Endothelial cell of umbilical vein (primary cell): ENCODE measurements around the gene ADCY9. TPM values are rescaled to one million over a fixed set of nuclear protein-coding genes. Genes with fewer than 3 reads are reported as not detected.
"Not testable (repeated sequence)": the region's sequence is repeated elsewhere in the genome, so short reads cannot be mapped to it uniquely, and the experiment has no call there.

Experiments
- BruUV-seq: library from RNA; stranded (reverse); fragments of 400-500 nt; replicated peaks from 2 replicates; lab custom pipeline; 2021; lab: Mats Ljungman, UMichigan
- CTCF ChIA-PET: fragments of 300-600, 350-600 bp; sonication (Branson Sonifier 250); formaldehyde crosslinking; loops from one replicate; lab custom pipeline; 2021; ENCODE audit warnings: antibody characterized with exemption, inconsistent platforms; lab: Charles Lee
- POLR2A ChIA-PET: fragments of 300-600, 350-600 bp; sonication (Branson Sonifier 250); formaldehyde crosslinking; loops from one replicate; lab custom pipeline; 2021; ENCODE audit warnings: antibody characterized with exemption, inconsistent platforms; lab: Charles Lee
- DNase-seq: peaks from one replicate; pipeline ENCODE4 v3.0.0-alpha.2; 2011; ENCODE audit warnings: low read depth, low spot score
- FAIRE-seq: peaks from 2 replicates; lab custom pipeline; 2011; peaks lifted over from hg19 to GRCh38; lab: Jason Lieb, UNC
- H2AFZ ChIP-seq: 2 replicates; pipeline ENCODE4 v1.6.0; 2012; ENCODE audit warnings: low read depth, low read length, control low read depth, inconsistent platforms
- H3K27ac ChIP-seq: 2 replicates; pipeline ENCODE4 v1.5.1; 2011; ENCODE audit warnings: low read depth, mild to moderate bottlenecking, control low read depth, low read length, moderate library complexity; ENCODE audit not compliant: insufficient read depth
- H3K27me3 ChIP-seq, 2 experiments: 2 replicates each; pipeline versions ENCODE4 v1.6.0 to v1.6.1; 2011; ENCODE audit warnings: low read length in 2 of 2, mixed read lengths in 1 of 2; ENCODE audit not compliant: control insufficient read depth in 2 of 2, insufficient read depth in 2 of 2
- H3K36me3 ChIP-seq, 2 experiments: 2 replicates in 1 of 2; 3 replicates in 1 of 2; pipeline ENCODE4 v1.5.1; 2011; ENCODE audit warnings: low read length in 2 of 2, mild to moderate bottlenecking in 1 of 2, moderate library complexity in 1 of 2; ENCODE audit not compliant: control insufficient read depth in 2 of 2, insufficient read depth in 2 of 2; ENCODE audit errors: extremely low read depth in 1 of 2
- H3K4me1 ChIP-seq: 3 replicates; pipeline ENCODE4 v1.5.1; 2011; ENCODE audit warnings: mild to moderate bottlenecking, low read length; ENCODE audit not compliant: control insufficient read depth, insufficient read depth; ENCODE audit errors: extremely low read depth
- H3K4me2 ChIP-seq: 2 replicates; pipeline ENCODE4 v1.6.1; 2011; ENCODE audit warnings: low read length, control low read depth, mixed read lengths; ENCODE audit not compliant: insufficient read depth
- H3K4me3 ChIP-seq, 3 experiments: fragments of 200-600 bp in 1 of 3; sonication (generic), shearing (Covaris generic) in 1 of 3; replicated peaks in 1 of 3; 2 replicates each; pipeline ENCODE4 v1.5.1; 2011 to 2016; ENCODE audit warnings: control low read depth in 3 of 3, low read length in 3 of 3, mild to moderate bottlenecking in 2 of 3, inconsistent platforms in 1 of 3, low read depth in 1 of 3, moderate library complexity in 1 of 3; ENCODE audit not compliant: insufficient read depth in 1 of 3
- H3K79me2 ChIP-seq: 2 replicates; pipeline ENCODE4 v1.6.0; 2012; ENCODE audit warnings: low read length, inconsistent platforms; ENCODE audit not compliant: control insufficient read depth, insufficient read depth
- H3K9ac ChIP-seq: replicated peaks from 2 replicates; pipeline ENCODE3; 2011; ENCODE audit warnings: low read length, control low read depth; ENCODE audit not compliant: insufficient read depth; ENCODE audit errors: extremely low read depth
- H3K9me1 ChIP-seq: replicated peaks from 3 replicates; pipeline ENCODE4 v1.6.0; 2011; ENCODE audit warnings: mild to moderate bottlenecking, low read length; ENCODE audit not compliant: control insufficient read depth, insufficient read depth; ENCODE audit errors: extremely low read depth
- H3K9me3 ChIP-seq: replicated peaks from 2 replicates; pipeline ENCODE4 v1.5.1; 2012; ENCODE audit warnings: low read length, inconsistent platforms; ENCODE audit not compliant: control insufficient read depth, insufficient read depth
- H4K20me1 ChIP-seq: replicated peaks from 2 replicates; pipeline ENCODE3; 2011; ENCODE audit warnings: mild to moderate bottlenecking, low read length; ENCODE audit not compliant: control insufficient read depth, insufficient read depth; ENCODE audit errors: extremely low read depth
- EZH2 ChIP-seq: IDR thresholded peaks from 2 replicates; pipeline ENCODE4 v1.6.1; 2012; ENCODE audit warnings: borderline replicate concordance, low read depth, mild to moderate bottlenecking, moderate library complexity, low read length, inconsistent platforms; ENCODE audit not compliant: severe bottlenecking
- FOS ChIP-seq: IDR thresholded peaks from 2 replicates; pipeline ENCODE4 v1.6.1; 2011; ENCODE audit warnings: mild to moderate bottlenecking, low read length, moderate library complexity, borderline replicate concordance; ENCODE audit not compliant: insufficient read depth
- GATA2 ChIP-seq: IDR thresholded peaks from 2 replicates; pipeline ENCODE4 v1.7.0; 2011; ENCODE audit warnings: low read depth, mild to moderate bottlenecking, moderate library complexity, mixed read lengths, low read length; ENCODE audit not compliant: insufficient read length, insufficient read depth
- JUN ChIP-seq: IDR thresholded peaks from 2 replicates; pipeline ENCODE4 v1.6.1; 2011; ENCODE audit warnings: borderline replicate concordance, low read depth; ENCODE audit not compliant: insufficient read length, insufficient read depth
- MYC ChIP-seq: IDR thresholded peaks from one replicate; pipeline ENCODE4 v1.6.1; 2011; ENCODE audit warnings: mild to moderate bottlenecking, low read depth, low read length
- POLR2A ChIP-seq: IDR thresholded peaks from 2 replicates; pipeline ENCODE4 v1.6.1; 2012; ENCODE audit warnings: low read depth, mild to moderate bottlenecking, control low read depth, low read length
- POLR2AphosphoS5 ChIP-seq: IDR thresholded peaks from 2 replicates; pipeline ENCODE4 v1.6.1; 2012; ENCODE audit warnings: low read depth, mild to moderate bottlenecking, control low read depth, low read length, moderate library complexity; ENCODE audit not compliant: insufficient read depth
- dilution Hi-C: fragments of 300-500 bp; cut with MboI; formaldehyde crosslinking; loops from one replicate; pipeline ENCODE4 v1.15.0; 2019; ENCODE audit warnings: low sequenced_read_pairs; ENCODE audit not compliant: extremely low pct_ligation_motif_present
- intact Hi-C: fragments of 100-400 bp; cut with micrococcal nuclease; formaldehyde crosslinking; loops from one replicate; pipeline ENCODE4 v1.10.0; 2022
- polyA plus RNA-seq, 4 experiments: library from polyadenylated mRNA; depleted of rRNA in 3 of 4; stranded (reverse) in 3 of 4; unstranded in 1 of 4; fragments of >200 nt; gene quantifications; 2 replicates each; pipeline versions ENCODE4 v1.2.1 to v1.2.3, GENCODE V29; 2011 to 2012; ENCODE audit warnings: missing spikeins in 1 of 4
- total RNA-seq: library from RNA; stranded (reverse); gene quantifications from 2 replicates; pipeline ENCODE4 v1.2.3, GENCODE V29; 2021
- TF ChIP-seq, protein P1 (sequence below): IDR thresholded peaks from 2 replicates; pipeline ENCODE4 v1.6.1; 2011; ENCODE audit not compliant: insufficient read depth, insufficient read length
- TF ChIP-seq, protein P2 (sequence below), 2 donors: IDR thresholded peaks; 1 replicate in 1 of 2; 2 replicates in 1 of 2; pipeline ENCODE4 v1.5.1; 2011; ENCODE audit warnings: low read length in 2 of 2, mild to moderate bottlenecking in 2 of 2, moderate library complexity in 2 of 2, control low read depth in 1 of 2, inconsistent platforms in 1 of 2, low read depth in 1 of 2; ENCODE audit not compliant: insufficient read depth in 1 of 2; ENCODE audit errors: extremely low read depth in 1 of 2

ADCY9 gene
- total and polyA plus RNA-seq, 2 donors (not counting 3 experiments of a cell fraction or from before 2014, with no cell fraction given), result 6.8 to 14.0 TPM

- no TSS peak for BruUV-seq
- Histone ChIP-seq H4K20me1 (no peaks in the 10 kb centered on the region), H3K36me3 (no peaks in the 10 kb centered on the region), H3K79me2 (no peaks in the 10 kb centered on the region), H3K9me1 (no peaks in the 10 kb centered on the region), H3K4me2 (no peak overlapping the region), H3K4me3 (no peak overlapping the region), H3K27ac (no peak overlapping the region), H3K9ac (no peak overlapping the region), H2AFZ (no peak overlapping the region), H3K9me3 (no peaks in the 10 kb centered on the region), H3K27me3 (peaks cover 2% of the 10 kb centered on the region in 2 experiments), H3K4me1 (peaks cover 3% of the 10 kb centered on the region)
- FAIRE-seq (no peak), DNase-seq (no peak)
- ChIA-PET POLR2A (no interaction called here), CTCF (interaction anchor here (0.7 kb wide), 1 partner anchor 367 kb away, joined by 3 read pairs; no protein-coding TSS in a partner anchor)
- dilution Hi-C loops, result no loop called here
- TF ChIP-seq GATA2 (no peak), EZH2 (no peak), POLR2AphosphoS5 (no peak), POLR2A (no peak), MYC (no peak), JUN (no peak), FOS (no peak)
- TF ChIP-seq, protein P1, sequence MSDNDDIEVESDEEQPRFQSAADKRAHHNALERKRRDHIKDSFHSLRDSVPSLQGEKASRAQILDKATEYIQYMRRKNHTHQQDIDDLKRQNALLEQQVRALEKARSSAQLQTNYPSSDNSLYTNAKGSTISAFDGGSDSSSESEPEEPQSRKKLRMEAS, result no peak
- TF ChIP-seq, protein P2, sequence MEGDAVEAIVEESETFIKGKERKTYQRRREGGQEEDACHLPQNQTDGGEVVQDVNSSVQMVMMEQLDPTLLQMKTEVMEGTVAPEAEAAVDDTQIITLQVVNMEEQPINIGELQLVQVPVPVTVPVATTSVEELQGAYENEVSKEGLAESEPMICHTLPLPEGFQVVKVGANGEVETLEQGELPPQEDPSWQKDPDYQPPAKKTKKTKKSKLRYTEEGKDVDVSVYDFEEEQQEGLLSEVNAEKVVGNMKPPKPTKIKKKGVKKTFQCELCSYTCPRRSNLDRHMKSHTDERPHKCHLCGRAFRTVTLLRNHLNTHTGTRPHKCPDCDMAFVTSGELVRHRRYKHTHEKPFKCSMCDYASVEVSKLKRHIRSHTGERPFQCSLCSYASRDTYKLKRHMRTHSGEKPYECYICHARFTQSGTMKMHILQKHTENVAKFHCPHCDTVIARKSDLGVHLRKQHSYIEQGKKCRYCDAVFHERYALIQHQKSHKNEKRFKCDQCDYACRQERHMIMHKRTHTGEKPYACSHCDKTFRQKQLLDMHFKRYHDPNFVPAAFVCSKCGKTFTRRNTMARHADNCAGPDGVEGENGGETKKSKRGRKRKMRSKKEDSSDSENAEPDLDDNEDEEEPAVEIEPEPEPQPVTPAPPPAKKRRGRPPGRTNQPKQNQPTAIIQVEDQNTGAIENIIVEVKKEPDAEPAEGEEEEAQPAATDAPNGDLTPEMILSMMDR (IDR thresholded peaks at IDR 0.05; ENCODE audit: extremely low read depth in 1 of 2, insufficient read depth in 1 of 2, low read depth in 1 of 2, low read length in 2 of 2), result no peak
- intact Hi-C loops, result no loop called here
Observed at GRCh38 chr16:3934491-3935181, 181.6 kb downstream of the ADCY9 start.

GRCh38 chr16:3927147-3927546 lies 189.1 kb downstream of the ADCY9 start:
- CTCF ChIA-PET, H4K20me1 ChIP-seq, POLR2A ChIA-PET, intact Hi-C loops, BruUV-seq, dilution Hi-C loops, DNase-seq, H3K27me3 ChIP-seq, H3K4me1 ChIP-seq, H3K9ac ChIP-seq, H3K4me2 ChIP-seq, H3K9me1 ChIP-seq, H3K79me2 ChIP-seq, FAIRE-seq, H3K4me3 ChIP-seq, H3K36me3 ChIP-seq, H3K9me3 ChIP-seq, H2AFZ ChIP-seq, H3K27ac ChIP-seq: not testable (repeated sequence)
